Measurements from ENCODE around the gene PDE7B. TPM values are rescaled to one million over a fixed set of nuclear protein-coding genes. Genes with fewer than 3 reads are reported as not detected.

Gene PDE7B
- polyA plus RNA-seq, 1 donor (not counting 4 experiments of a cell fraction or from before 2014, with no cell fraction given): 0.01 TPM

DNA sequence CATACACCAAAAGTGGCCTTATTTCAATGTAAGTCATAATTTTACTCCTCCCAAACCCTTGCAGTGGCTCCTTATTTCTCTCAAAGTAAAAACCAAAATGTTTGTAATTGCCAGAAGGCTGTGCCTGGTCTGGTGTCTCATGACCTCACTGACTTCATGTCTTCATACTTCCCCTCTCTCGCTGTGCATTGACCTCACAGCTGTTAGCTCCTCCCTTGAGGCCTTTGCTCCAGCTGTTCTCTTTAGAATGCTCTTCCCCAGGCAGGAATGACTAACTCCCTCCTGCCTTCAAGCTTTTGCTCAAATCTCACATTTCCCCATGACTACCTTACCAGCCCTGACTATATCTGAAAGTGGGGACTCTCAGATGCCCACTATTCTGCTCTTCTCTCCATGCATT is 315.3 kb downstream of the PDE7B start:
- dilution Hi-C loops (cut with MboI; ENCODE audit: extremely low pct_ligation_motif_present, low sequenced_read_pairs): no loop called here
- no peaks in the 10 kb centered on the region for H3K4me1 ChIP-seq (ENCODE audit: control insufficient read depth, extremely low read depth, insufficient read depth, low read length)
- no peaks in the 10 kb centered on the region for H4K20me1 ChIP-seq (ENCODE audit: control insufficient read depth, extremely low read depth, insufficient read depth, low read length)
- H3K36me3 ChIP-seq (ENCODE audit: control insufficient read depth in 2 of 2, extremely low read depth in 1 of 2, insufficient read depth in 2 of 2, low read length in 2 of 2): no peaks in the 10 kb centered on the region
- no peaks in the 10 kb centered on the region for H3K27me3 ChIP-seq (ENCODE audit: control insufficient read depth, extremely low read depth, insufficient read depth, low read length)
- no peak for TF ChIP-seq EZH2 (IDR thresholded peaks at IDR 0.05; ENCODE audit: low read length)
- no peak for TF ChIP-seq CTCF (optimal IDR thresholded peaks at IDR 0.05 in 1 of 3, IDR thresholded peaks at IDR 0.05 in 1 of 3, conservative IDR thresholded peaks at IDR 0.05 in 1 of 3; ENCODE audit: extremely low read depth in 1 of 3, insufficient read depth in 2 of 3, low read length in 3 of 3)
- H3K4me2 ChIP-seq (ENCODE audit: control insufficient read depth, extremely low read depth, insufficient read depth, low read depth, low read length): no peak overlapping the region
- H3K79me2 ChIP-seq (ENCODE audit: control insufficient read depth, insufficient read depth, low read length): no peaks in the 10 kb centered on the region
- H3K9me3 ChIP-seq (ENCODE audit: control insufficient read depth, low read depth, low read length): no peaks in the 10 kb centered on the region
- H3K9ac ChIP-seq (ENCODE audit: control insufficient read depth, extremely low read depth, insufficient read depth, low read length): no peak overlapping the region
- no peaks in the 10 kb centered on the region for H3K9me1 ChIP-seq (ENCODE audit: control insufficient read depth, extremely low read depth, insufficient read depth, low read length)
- H3K4me3 ChIP-seq (ENCODE audit: control insufficient read depth in 2 of 3, extremely low read depth in 1 of 3, insufficient read depth in 2 of 3, low read depth in 1 of 3, low read length in 3 of 3): no peak overlapping the region
- no peak overlapping the region for H2AFZ ChIP-seq (ENCODE audit: control insufficient read depth, low read length)
- FAIRE-seq: no peak
- no peak for DNase-seq (ENCODE audit: low read depth, low spot score)
- no peak overlapping the region for H3K27ac ChIP-seq (ENCODE audit: control insufficient read depth, insufficient read depth, low read length)

GRCh38 chr6:136169394-136170148 is 318.1 kb downstream of the PDE7B start:
- FAIRE-seq: no peak
- Histone ChIP-seq H3K9ac (ENCODE audit: control insufficient read depth, extremely low read depth, insufficient read depth, low read length) (no peak overlapping the region), H3K36me3 (ENCODE audit: control insufficient read depth in 2 of 2, extremely low read depth in 1 of 2, insufficient read depth in 2 of 2, low read length in 2 of 2) (no peaks in the 10 kb centered on the region), H2AFZ (ENCODE audit: control insufficient read depth, low read length) (no peak overlapping the region), H3K9me3 (ENCODE audit: control insufficient read depth, low read depth, low read length) (no peaks in the 10 kb centered on the region), H3K4me3 (ENCODE audit: control insufficient read depth in 2 of 3, extremely low read depth in 1 of 3, insufficient read depth in 2 of 3, low read depth in 1 of 3, low read length in 3 of 3) (no peak overlapping the region), H3K4me1 (ENCODE audit: control insufficient read depth, extremely low read depth, insufficient read depth, low read length) (no peaks in the 10 kb centered on the region), H3K27me3 (ENCODE audit: control insufficient read depth, extremely low read depth, insufficient read depth, low read length) (no peaks in the 10 kb centered on the region), H4K20me1 (ENCODE audit: control insufficient read depth, extremely low read depth, insufficient read depth, low read length) (no peaks in the 10 kb centered on the region), H3K4me2 (ENCODE audit: control insufficient read depth, extremely low read depth, insufficient read depth, low read depth, low read length) (no peak overlapping the region), H3K9me1 (ENCODE audit: control insufficient read depth, extremely low read depth, insufficient read depth, low read length) (no peaks in the 10 kb centered on the region), H3K27ac (ENCODE audit: control insufficient read depth, insufficient read depth, low read length) (no peak overlapping the region), H3K79me2 (ENCODE audit: control insufficient read depth, insufficient read depth, low read length) (no peaks in the 10 kb centered on the region)
- no peak for TF ChIP-seq EZH2 (IDR thresholded peaks at IDR 0.05; ENCODE audit: low read length)
- TF ChIP-seq CTCF (optimal IDR thresholded peaks at IDR 0.05 in 1 of 3, IDR thresholded peaks at IDR 0.05 in 1 of 3, conservative IDR thresholded peaks at IDR 0.05 in 1 of 3; ENCODE audit: extremely low read depth in 1 of 3, insufficient read depth in 2 of 3, low read length in 3 of 3): no peak
- no peak for DNase-seq (ENCODE audit: low read depth, low spot score)
- dilution Hi-C loops (cut with MboI; ENCODE audit: extremely low pct_ligation_motif_present, low sequenced_read_pairs): no loop called here
